WTC11 (cell line): ENCODE data around the gene ALOX15B. TPM values are rescaled to one million over a fixed set of nuclear protein-coding genes. Genes with fewer than 3 reads are reported as not detected.

Source experiments
- ATAC-seq: fragments of 200-7000 bp; cut with Tn5 transposase; 2 replicates; pipeline ENCODE4 v1.10.0; 2021; ENCODE audit warnings: mild to moderate bottlenecking, moderate library complexity
- Bru-seq: library from RNA; stranded (reverse); fragments of 400-500 nt; gene quantifications from one replicate; lab custom pipeline; 2021; lab: Mats Ljungman, UMichigan
- CTCF ChIA-PET: fragments of 300-600 bp; sonication (Branson Sonifier 250); formaldehyde crosslinking; loops from one replicate; lab custom pipeline; 2021; ENCODE audit warnings: antibody characterized with exemption; lab: Charles Lee
- POLR2A ChIA-PET: fragments of 350-600 bp; sonication (Branson Sonifier 250); formaldehyde crosslinking; loops from one replicate; lab custom pipeline; 2021; ENCODE audit warnings: antibody characterized with exemption; lab: Charles Lee
- DNase-seq: peaks from one replicate; pipeline ENCODE4 v3.0.0; 2021; ENCODE audit warnings: low spot score
- H3K27ac Mint-ChIP-seq: 2 replicates; pipeline ENCODE4 v1.8.0; 2021; ENCODE audit warnings: mixed read lengths
- H3K27me3 Mint-ChIP-seq: 2 replicates; pipeline ENCODE4 v1.8.0; 2021; ENCODE audit warnings: low read depth, mild to moderate bottlenecking, moderate library complexity, mixed read lengths
- H3K36me3 Mint-ChIP-seq: 2 replicates; pipeline ENCODE4 v1.8.0; 2021; ENCODE audit warnings: mixed read lengths
- H3K4me1 Mint-ChIP-seq: 2 replicates; pipeline ENCODE4 v1.8.0; 2022; ENCODE audit warnings: mixed read lengths
- H3K4me3 Mint-ChIP-seq: 2 replicates; pipeline ENCODE4 v1.8.0; 2021; ENCODE audit warnings: mild to moderate bottlenecking, moderate library complexity, mixed read lengths
- H3K9me3 Mint-ChIP-seq: 2 replicates; pipeline ENCODE4 v1.8.0; 2021; ENCODE audit warnings: mixed read lengths
- CBFB ChIP-seq: sonication (generic); formaldehyde crosslinking; IDR thresholded peaks from 2 replicates; pipeline ENCODE4 v1.8.1; 2022; ENCODE audit warnings: mild to moderate bottlenecking, low read depth, missing genetic modification reagents
- ETV6 ChIP-seq: sonication (generic); formaldehyde crosslinking; IDR thresholded peaks from 2 replicates; pipeline ENCODE4 v1.8.1; 2022; ENCODE audit warnings: mild to moderate bottlenecking, missing genetic modification reagents
- FOXP4 ChIP-seq: sonication (generic); formaldehyde crosslinking; IDR thresholded peaks from 2 replicates; pipeline ENCODE4 v1.8.0; 2022; ENCODE audit warnings: mild to moderate bottlenecking, missing genetic modification reagents
- IRF2 ChIP-seq: sonication (generic); formaldehyde crosslinking; IDR thresholded peaks from 2 replicates; pipeline ENCODE4 v1.8.0; 2022; ENCODE audit warnings: low read depth, missing genetic modification reagents, borderline replicate concordance
- JUN ChIP-seq: sonication (generic); formaldehyde crosslinking; IDR thresholded peaks from 2 replicates; pipeline ENCODE4 v1.8.0; 2023; ENCODE audit warnings: mild to moderate bottlenecking, missing genetic modification reagents
- MAX ChIP-seq: sonication (generic); formaldehyde crosslinking; IDR thresholded peaks from 2 replicates; pipeline ENCODE4 v1.8.0; 2022; ENCODE audit warnings: mild to moderate bottlenecking, missing genetic modification reagents
- MYBL2 ChIP-seq: sonication (generic); formaldehyde crosslinking; IDR thresholded peaks from 2 replicates; pipeline ENCODE4 v1.8.1; 2023; ENCODE audit warnings: mild to moderate bottlenecking, moderate library complexity, missing genetic modification reagents
- SMAD3 ChIP-seq: sonication (generic); formaldehyde crosslinking; IDR thresholded peaks from 2 replicates; pipeline ENCODE4 v1.8.0; 2022; ENCODE audit warnings: missing genetic modification reagents, mild to moderate bottlenecking, borderline replicate concordance
- SP1 ChIP-seq: sonication (generic); formaldehyde crosslinking; conservative IDR thresholded peaks from 2 replicates; pipeline ENCODE4 v1.8.1; 2022; ENCODE audit warnings: missing genetic modification reagents
- TP53 ChIP-seq: sonication (generic); formaldehyde crosslinking; IDR thresholded peaks from 2 replicates; pipeline ENCODE4 v1.8.1; 2023; ENCODE audit warnings: mild to moderate bottlenecking, missing genetic modification reagents
- ZNF138 ChIP-seq: sonication (generic); formaldehyde crosslinking; conservative IDR thresholded peaks from 2 replicates; pipeline ENCODE4 v1.8.1; 2022; ENCODE audit warnings: mild to moderate bottlenecking, moderate library complexity, missing genetic modification reagents
- ZNF423 ChIP-seq: fragments of 250-450 bp; sonication (Bioruptor Pico); IDR thresholded peaks from 2 replicates; pipeline ENCODE4 v2.1.2; 2022; ENCODE audit warnings: mild to moderate bottlenecking, moderate library complexity
- long read RNA-seq, 3 experiments: library from RNA in 1 of 3; library from capped mRNA in 1 of 3; library from polyadenylated mRNA in 1 of 3; unstranded in 2 of 3; stranded (forward) in 1 of 3; transcript quantifications; one replicate each; pipeline ENCODE4 v2.0.0, GENCODE V29; 2021
- total RNA-seq: library from RNA; stranded (reverse); gene quantifications from 3 replicates; pipeline ENCODE4 v1.2.3, GENCODE V29; 2021
- TF ChIP-seq, protein P1 (sequence below): fragments of 200-600 bp; IDR thresholded peaks from 2 replicates; pipeline ENCODE4 v1.8.0; 2022; ENCODE audit warnings: antibody characterized with exemption
- TF ChIP-seq, protein P2 (sequence below): sonication (generic); formaldehyde crosslinking; IDR thresholded peaks from 2 replicates; pipeline ENCODE4 v1.8.1; 2023; ENCODE audit warnings: mild to moderate bottlenecking, missing genetic modification reagents, moderate library complexity
- TF ChIP-seq, protein P3 (sequence below): sonication (generic); formaldehyde crosslinking; IDR thresholded peaks from 2 replicates; pipeline ENCODE4 v1.8.0; 2023; ENCODE audit warnings: missing genetic modification reagents, mild to moderate bottlenecking, borderline replicate concordance

ALOX15B gene, protein sequence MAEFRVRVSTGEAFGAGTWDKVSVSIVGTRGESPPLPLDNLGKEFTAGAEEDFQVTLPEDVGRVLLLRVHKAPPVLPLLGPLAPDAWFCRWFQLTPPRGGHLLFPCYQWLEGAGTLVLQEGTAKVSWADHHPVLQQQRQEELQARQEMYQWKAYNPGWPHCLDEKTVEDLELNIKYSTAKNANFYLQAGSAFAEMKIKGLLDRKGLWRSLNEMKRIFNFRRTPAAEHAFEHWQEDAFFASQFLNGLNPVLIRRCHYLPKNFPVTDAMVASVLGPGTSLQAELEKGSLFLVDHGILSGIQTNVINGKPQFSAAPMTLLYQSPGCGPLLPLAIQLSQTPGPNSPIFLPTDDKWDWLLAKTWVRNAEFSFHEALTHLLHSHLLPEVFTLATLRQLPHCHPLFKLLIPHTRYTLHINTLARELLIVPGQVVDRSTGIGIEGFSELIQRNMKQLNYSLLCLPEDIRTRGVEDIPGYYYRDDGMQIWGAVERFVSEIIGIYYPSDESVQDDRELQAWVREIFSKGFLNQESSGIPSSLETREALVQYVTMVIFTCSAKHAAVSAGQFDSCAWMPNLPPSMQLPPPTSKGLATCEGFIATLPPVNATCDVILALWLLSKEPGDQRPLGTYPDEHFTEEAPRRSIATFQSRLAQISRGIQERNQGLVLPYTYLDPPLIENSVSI
- 0.22 to 0.87 TPM (median 0.73 TPM) in 3 replicates for total RNA-seq
- percentile 17 among the genes with signal in this experiment for Bru-seq, nascent RNA
- long read RNA-seq, experiment 1, partial matches to known transcripts, result 0 of 4 reads
- long read RNA-seq, experiment 1, other reads (novel, unspliced or antisense), result 1 of 4 reads
- long read RNA-seq, experiment 2, partial matches to known transcripts, result 0 of 2 reads
- long read RNA-seq, experiment 2, other reads (novel, unspliced or antisense), result 2 of 2 reads
- long read RNA-seq, experiment 3, result 0 reads

DNA sequence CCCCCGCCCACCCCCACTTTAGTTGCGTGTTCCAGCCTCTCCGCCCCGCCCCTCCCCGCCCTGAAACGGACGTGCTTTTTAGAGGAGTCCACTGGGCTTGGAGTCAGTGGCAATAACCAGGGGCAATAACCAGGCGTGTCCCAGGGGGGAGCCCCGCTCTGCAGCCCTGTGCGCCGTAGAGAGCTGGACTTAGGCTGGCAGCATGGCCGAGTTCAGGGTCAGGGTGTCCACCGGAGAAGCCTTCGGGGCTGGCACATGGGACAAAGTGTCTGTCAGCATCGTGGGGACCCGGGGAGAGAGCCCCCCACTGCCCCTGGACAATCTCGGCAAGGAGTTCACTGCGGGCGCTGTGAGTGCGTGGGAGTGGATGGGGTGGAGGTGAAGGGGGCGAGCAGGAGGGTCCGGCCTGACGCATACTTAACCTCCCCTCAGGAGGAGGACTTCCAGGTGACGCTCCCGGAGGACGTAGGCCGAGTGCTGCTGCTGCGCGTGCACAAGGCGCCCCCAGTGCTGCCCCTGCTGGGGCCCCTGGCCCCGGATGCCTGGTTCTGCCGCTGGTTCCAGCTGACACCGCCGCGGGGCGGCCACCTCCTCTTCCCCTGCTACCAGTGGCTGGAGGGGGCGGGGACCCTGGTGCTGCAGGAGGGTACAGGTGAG is at the start of gene ALOX15B:
ALOX15B (plus strand) TSS at position 106 of the 657 bp plus-strand sequence; CDS start at position 203, 97 bp downstream.
- ATAC-seq (peak; percentile 57), DNase-seq (peak; percentile 70)
- no peak within 1 kb of the TSS for H3K27ac Mint-ChIP-seq
- ChIA-PET CTCF (interaction anchor here (0.6 to 6.2 kb wide), 17 partner anchors 9 to 830 kb away, joined by 3 to 154 read pairs (median 4); partner anchors contain the start of gene NAA38), POLR2A (interaction anchor here (0.6 kb wide), 1 partner anchor 204 kb away, joined by 6 read pairs; no protein-coding TSS in a partner anchor)
- H3K27me3 Mint-ChIP-seq, result peaks cover 14% of the 10 kb centered on the region
- H3K4me3 Mint-ChIP-seq, result peak within 1 kb of the TSS; percentile 63
- peaks cover 8% of the 10 kb centered on the region for H3K9me3 Mint-ChIP-seq
- TF ChIP-seq TP53 (CRISPR knock-in tag) (no peak), SP1 (CRISPR knock-in tag) (0 out of 2 replicates have a peak, but pooled peaks have one; percentile 2), ZNF423 (CRISPR knock-in tag) (peak; percentile 35; the same call in 1 of the 2 replicates)
- H3K36me3 Mint-ChIP-seq, result no peaks in the 10 kb centered on the region
- peaks cover 19% of the 10 kb centered on the region for H3K4me1 Mint-ChIP-seq

DNA sequence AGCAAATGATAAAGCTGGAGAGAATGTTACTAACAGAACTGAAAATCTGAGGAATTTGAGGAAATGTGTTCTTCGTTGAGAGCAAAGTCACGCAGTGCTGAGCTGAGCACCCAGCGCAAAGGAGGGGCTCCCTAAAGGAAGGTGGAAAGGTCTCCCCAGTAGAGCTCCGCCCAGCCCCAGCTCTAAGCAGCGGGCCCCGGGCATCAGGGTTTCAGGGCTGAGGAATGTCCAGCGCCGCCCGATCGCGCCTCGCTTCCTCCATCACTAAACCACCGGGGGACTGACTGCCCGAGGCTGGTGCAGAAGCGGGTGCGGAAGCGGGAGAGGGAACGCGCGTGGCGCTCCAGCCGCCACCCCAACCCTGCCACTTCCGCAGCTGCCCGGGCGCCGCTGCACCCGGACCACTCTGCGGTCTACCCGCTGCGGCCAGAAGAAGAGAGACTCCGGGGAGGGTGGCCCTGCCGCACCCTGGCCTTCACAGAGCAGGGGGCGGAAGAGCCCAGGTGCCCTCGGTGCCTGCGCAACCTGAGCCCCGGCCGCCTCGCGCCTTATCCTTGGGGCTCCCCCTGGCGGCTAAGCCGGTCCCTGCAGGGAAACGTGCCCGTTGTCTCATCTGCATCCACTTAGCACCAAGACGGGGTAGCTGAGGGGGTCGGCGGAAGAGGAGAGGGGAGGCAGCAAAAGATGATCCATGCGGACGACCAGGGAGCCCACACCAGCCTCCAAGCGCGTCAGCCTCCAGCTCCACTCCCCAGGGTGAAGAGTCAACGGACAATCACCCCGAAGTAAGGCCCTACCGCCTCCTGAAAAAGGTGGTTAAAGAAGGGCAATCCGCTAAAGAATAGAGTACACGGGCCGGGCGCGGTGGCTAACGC is 48.8 kb upstream of the ALOX15B start:
- Mint-ChIP-seq H3K36me3 (peaks cover 3% of the 10 kb centered on the region; the same call in 1 of the 2 replicates), H3K27me3 (peaks cover 37% of the 10 kb centered on the region), H3K27ac (no peak overlapping the region), H3K4me3 (peak overlapping the region; percentile 71), H3K9me3 (peaks cover 7% of the 10 kb centered on the region; the same call in 1 of the 2 replicates), H3K4me1 (peaks cover 12% of the 10 kb centered on the region)
- POLR2A ChIA-PET, result interaction anchor here (0.7 to 1.5 kb wide), 2 partner anchors 51 to 144 kb away, joined by 5 read pairs; no protein-coding TSS in a partner anchor
- peak; percentile 97 for DNase-seq
- CTCF ChIA-PET, result interaction anchor here (0.5 to 4.8 kb wide), 80 partner anchors 10 to 1341 kb away, joined by 3 to 82 read pairs (median 5); partner anchors contain the start of genes ALOX12B, ALOX15B, ALOXE3 and AURKB
- ATAC-seq, result peak; percentile 91
- TF ChIP-seq MYBL2 (CRISPR knock-in tag) (0 out of 2 replicates have a peak, but pooled peaks have one; percentile 36), ZNF138 (CRISPR knock-in tag) (0 out of 2 replicates have a peak, but pooled peaks have one; percentile 35), MAX (CRISPR knock-in tag) (peak; percentile 90), JUN (0 out of 2 replicates have a peak, but pooled peaks have one; percentile 33), SMAD3 (CRISPR knock-in tag) (peak; percentile 30; the same call in 1 of the 2 replicates), FOXP4 (no peak), CBFB (0 out of 2 replicates have a peak, but pooled peaks have one; percentile 59), ZNF423 (CRISPR knock-in tag) (peak; percentile 55; the same call in 1 of the 2 replicates), SP1 (CRISPR knock-in tag) (peak; percentile 58; the same call in 1 of the 2 replicates), IRF2 (CRISPR knock-in tag) (no peak), ETV6 (0 out of 2 replicates have a peak, but pooled peaks have one; percentile 77)
- TF ChIP-seq, protein P1, sequence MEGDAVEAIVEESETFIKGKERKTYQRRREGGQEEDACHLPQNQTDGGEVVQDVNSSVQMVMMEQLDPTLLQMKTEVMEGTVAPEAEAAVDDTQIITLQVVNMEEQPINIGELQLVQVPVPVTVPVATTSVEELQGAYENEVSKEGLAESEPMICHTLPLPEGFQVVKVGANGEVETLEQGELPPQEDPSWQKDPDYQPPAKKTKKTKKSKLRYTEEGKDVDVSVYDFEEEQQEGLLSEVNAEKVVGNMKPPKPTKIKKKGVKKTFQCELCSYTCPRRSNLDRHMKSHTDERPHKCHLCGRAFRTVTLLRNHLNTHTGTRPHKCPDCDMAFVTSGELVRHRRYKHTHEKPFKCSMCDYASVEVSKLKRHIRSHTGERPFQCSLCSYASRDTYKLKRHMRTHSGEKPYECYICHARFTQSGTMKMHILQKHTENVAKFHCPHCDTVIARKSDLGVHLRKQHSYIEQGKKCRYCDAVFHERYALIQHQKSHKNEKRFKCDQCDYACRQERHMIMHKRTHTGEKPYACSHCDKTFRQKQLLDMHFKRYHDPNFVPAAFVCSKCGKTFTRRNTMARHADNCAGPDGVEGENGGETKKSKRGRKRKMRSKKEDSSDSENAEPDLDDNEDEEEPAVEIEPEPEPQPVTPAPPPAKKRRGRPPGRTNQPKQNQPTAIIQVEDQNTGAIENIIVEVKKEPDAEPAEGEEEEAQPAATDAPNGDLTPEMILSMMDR, result peak; percentile 90
- TF ChIP-seq, protein P2, sequence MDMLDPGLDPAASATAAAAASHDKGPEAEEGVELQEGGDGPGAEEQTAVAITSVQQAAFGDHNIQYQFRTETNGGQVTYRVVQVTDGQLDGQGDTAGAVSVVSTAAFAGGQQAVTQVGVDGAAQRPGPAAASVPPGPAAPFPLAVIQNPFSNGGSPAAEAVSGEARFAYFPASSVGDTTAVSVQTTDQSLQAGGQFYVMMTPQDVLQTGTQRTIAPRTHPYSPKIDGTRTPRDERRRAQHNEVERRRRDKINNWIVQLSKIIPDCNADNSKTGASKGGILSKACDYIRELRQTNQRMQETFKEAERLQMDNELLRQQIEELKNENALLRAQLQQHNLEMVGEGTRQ (CRISPR knock-in tag), result 0 out of 2 replicates have a peak, but pooled peaks have one; percentile 32
- TF ChIP-seq, protein P3, sequence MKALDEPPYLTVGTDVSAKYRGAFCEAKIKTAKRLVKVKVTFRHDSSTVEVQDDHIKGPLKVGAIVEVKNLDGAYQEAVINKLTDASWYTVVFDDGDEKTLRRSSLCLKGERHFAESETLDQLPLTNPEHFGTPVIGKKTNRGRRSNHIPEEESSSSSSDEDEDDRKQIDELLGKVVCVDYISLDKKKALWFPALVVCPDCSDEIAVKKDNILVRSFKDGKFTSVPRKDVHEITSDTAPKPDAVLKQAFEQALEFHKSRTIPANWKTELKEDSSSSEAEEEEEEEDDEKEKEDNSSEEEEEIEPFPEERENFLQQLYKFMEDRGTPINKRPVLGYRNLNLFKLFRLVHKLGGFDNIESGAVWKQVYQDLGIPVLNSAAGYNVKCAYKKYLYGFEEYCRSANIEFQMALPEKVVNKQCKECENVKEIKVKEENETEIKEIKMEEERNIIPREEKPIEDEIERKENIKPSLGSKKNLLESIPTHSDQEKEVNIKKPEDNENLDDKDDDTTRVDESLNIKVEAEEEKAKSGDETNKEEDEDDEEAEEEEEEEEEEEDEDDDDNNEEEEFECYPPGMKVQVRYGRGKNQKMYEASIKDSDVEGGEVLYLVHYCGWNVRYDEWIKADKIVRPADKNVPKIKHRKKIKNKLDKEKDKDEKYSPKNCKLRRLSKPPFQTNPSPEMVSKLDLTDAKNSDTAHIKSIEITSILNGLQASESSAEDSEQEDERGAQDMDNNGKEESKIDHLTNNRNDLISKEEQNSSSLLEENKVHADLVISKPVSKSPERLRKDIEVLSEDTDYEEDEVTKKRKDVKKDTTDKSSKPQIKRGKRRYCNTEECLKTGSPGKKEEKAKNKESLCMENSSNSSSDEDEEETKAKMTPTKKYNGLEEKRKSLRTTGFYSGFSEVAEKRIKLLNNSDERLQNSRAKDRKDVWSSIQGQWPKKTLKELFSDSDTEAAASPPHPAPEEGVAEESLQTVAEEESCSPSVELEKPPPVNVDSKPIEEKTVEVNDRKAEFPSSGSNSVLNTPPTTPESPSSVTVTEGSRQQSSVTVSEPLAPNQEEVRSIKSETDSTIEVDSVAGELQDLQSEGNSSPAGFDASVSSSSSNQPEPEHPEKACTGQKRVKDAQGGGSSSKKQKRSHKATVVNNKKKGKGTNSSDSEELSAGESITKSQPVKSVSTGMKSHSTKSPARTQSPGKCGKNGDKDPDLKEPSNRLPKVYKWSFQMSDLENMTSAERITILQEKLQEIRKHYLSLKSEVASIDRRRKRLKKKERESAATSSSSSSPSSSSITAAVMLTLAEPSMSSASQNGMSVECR (CRISPR knock-in tag), result peak; percentile 72
